GM12878 (cell line): ENCODE results near the gene WDR45B. TPM values are rescaled to one million over a fixed set of nuclear protein-coding genes. Genes with fewer than 3 reads are reported as not detected.

Experiments
- ATAC-seq: fragments of 200-7000 bp; cut with Tn5 transposase; 3 replicates; pipeline ENCODE4 v1.9.1; 2020; ENCODE audit warnings: mild to moderate bottlenecking, moderate library complexity
- BruUV-seq: library from RNA; stranded (reverse); fragments of 400-500 nt; replicated peaks from 2 replicates; lab custom pipeline; 2021; lab: Mats Ljungman, UMichigan
- CTCF ChIA-PET: fragments of 300-600 bp; sonication (Branson Sonifier 250); formaldehyde crosslinking; extraction: SDS; loops from one replicate; lab custom pipeline; 2021; ENCODE audit warnings: inconsistent platforms; lab: Yijun Ruan, JAX
- POLR2A ChIA-PET: fragments of 350-600 bp; formaldehyde crosslinking; extraction: SDS; loops from one replicate; lab custom pipeline; 2021; ENCODE audit warnings: inconsistent platforms; lab: Charles Lee
- RAD21 ChIA-PET: fragments of 300-600 bp; sonication (Branson Sonifier 250); formaldehyde crosslinking; loops from one replicate; lab custom pipeline; 2023; ENCODE audit warnings: antibody characterized with exemption; ENCODE audit not compliant: unreplicated experiment; lab: Charles Lee
- SMC1A ChIA-PET: fragments of 300-600 bp; sonication (Branson Sonifier 250); formaldehyde crosslinking; loops from one replicate; lab custom pipeline; 2023; ENCODE audit not compliant: unreplicated experiment, uncharacterized antibody; lab: Charles Lee
- DNase-seq: peaks from one replicate; pipeline ENCODE4 v3.0.0-alpha.2; 2011; ENCODE audit warnings: low read depth, low spot score
- FAIRE-seq: peaks from 3 replicates; lab custom pipeline; 2011; peaks lifted over from hg19 to GRCh38; lab: Jason Lieb, UNC
- H2AFZ ChIP-seq: 2 replicates; pipeline ENCODE4 v1.6.0; 2011; ENCODE audit warnings: low read depth, low read length, control low read depth; ENCODE audit not compliant: control insufficient read depth
- H3K27ac ChIP-seq: 2 replicates; pipeline ENCODE4 v1.5.1; 2011; ENCODE audit warnings: control low read depth; ENCODE audit not compliant: control insufficient read depth, insufficient read depth
- H3K27me3 ChIP-seq, 2 experiments: replicated peaks in 1 of 2; 2 replicates each; pipeline versions ENCODE4 v1.6.0 to v1.6.1; 2011; ENCODE audit warnings: low read length in 1 of 2; ENCODE audit not compliant: control insufficient read depth in 2 of 2, insufficient read depth in 2 of 2
- H3K36me3 ChIP-seq, 2 experiments: 2 replicates each; pipeline ENCODE4 v1.5.1; 2011; ENCODE audit warnings: low read length in 1 of 2; ENCODE audit not compliant: control insufficient read depth in 2 of 2, insufficient read depth in 2 of 2
- H3K4me1 ChIP-seq: 2 replicates; pipeline ENCODE4 v1.6.1; 2011; ENCODE audit warnings: mild to moderate bottlenecking, low read length, moderate library complexity, mixed read lengths; ENCODE audit not compliant: control insufficient read depth, insufficient read depth
- H3K4me2 ChIP-seq: 2 replicates; pipeline ENCODE4 v1.6.0; 2011; ENCODE audit warnings: control low read depth; ENCODE audit not compliant: control insufficient read depth, insufficient read depth
- H3K4me3 ChIP-seq: fragments of 200-600 bp; sonication (generic); 2 replicates; pipeline ENCODE4 v1.5.1; 2016
- H3K79me2 ChIP-seq: 2 replicates; pipeline ENCODE4 v1.6.0; 2011; ENCODE audit warnings: low read length; ENCODE audit not compliant: control insufficient read depth, insufficient read depth
- H3K9ac ChIP-seq: 2 replicates; pipeline ENCODE4 v1.8.0; 2011; ENCODE audit warnings: low read length, control low read depth, mixed read lengths; ENCODE audit not compliant: control insufficient read depth, insufficient read depth
- H3K9me3 ChIP-seq: replicated peaks from 3 replicates; pipeline ENCODE4 v1.5.1; 2011; ENCODE audit warnings: mild to moderate bottlenecking, low read length; ENCODE audit not compliant: control insufficient read depth, insufficient read depth
- H4K20me1 ChIP-seq: 2 replicates; pipeline ENCODE4 v1.6.0; 2011; ENCODE audit not compliant: control insufficient read depth, insufficient read depth
- CEBPB ChIP-seq, 2 experiments: fragments of 150-350 bp in 1 of 2; IDR thresholded peaks; 2 replicates each; pipeline ENCODE4 v1.6.1; 2012 to 2014; ENCODE audit warnings: low read depth in 2 of 2, low read length in 2 of 2, borderline replicate concordance in 1 of 2, inconsistent platforms in 1 of 2
- EGR1 ChIP-seq, 2 experiments: IDR thresholded peaks; 1 replicate in 1 of 2; 2 replicates in 1 of 2; pipeline ENCODE4 v1.6.1; 2011 to 2012; ENCODE audit warnings: low read depth in 2 of 2, low read length in 2 of 2, borderline replicate concordance in 1 of 2, mild to moderate bottlenecking in 1 of 2, moderate library complexity in 1 of 2
- GABPA ChIP-seq: IDR thresholded peaks from 2 replicates; pipeline ENCODE4 v1.6.1; 2014; ENCODE audit warnings: antibody characterized with exemption, low read depth, mild to moderate bottlenecking, inconsistent platforms
- LARP7 ChIP-seq: fragments of 450-650 bp; IDR thresholded peaks from 2 replicates; pipeline ENCODE4 v1.6.1; 2017; ENCODE audit warnings: mild to moderate bottlenecking
- PAX5 ChIP-seq: IDR thresholded peaks from 2 replicates; pipeline ENCODE4 v1.6.1; 2011; ENCODE audit warnings: low read depth, low read length, borderline replicate concordance
- SRF ChIP-seq, 2 experiments: IDR thresholded peaks; 2 replicates each; pipeline ENCODE4 v1.6.1; 2011; ENCODE audit warnings: low read depth in 2 of 2, low read length in 2 of 2, mild to moderate bottlenecking in 1 of 2, moderate library complexity in 1 of 2
- STAT3 ChIP-seq: IDR thresholded peaks from 2 replicates; pipeline ENCODE4 v1.6.1; 2011; ENCODE audit warnings: low read depth, low read length, improper control_type of control experiment
- TAF1 ChIP-seq: IDR thresholded peaks from 2 replicates; pipeline ENCODE4 v1.6.1; 2011; ENCODE audit warnings: mild to moderate bottlenecking, low read depth, low read length, borderline replicate concordance
- TARDBP ChIP-seq: IDR thresholded peaks from 2 replicates; pipeline ENCODE4 v1.6.1; 2016; ENCODE audit warnings: borderline replicate concordance
- TCF3 ChIP-seq: IDR thresholded peaks from 2 replicates; pipeline ENCODE4 v1.6.1; 2012; ENCODE audit warnings: low read depth, mild to moderate bottlenecking, low read length, borderline replicate concordance; ENCODE audit not compliant: insufficient read depth
- ZNF622 ChIP-seq: fragments of 450-650 bp; IDR thresholded peaks from 2 replicates; pipeline ENCODE4 v1.6.1; 2017; ENCODE audit warnings: mild to moderate bottlenecking, inconsistent platforms
- WGBS: methylation state at CpG from one replicate; pipeline ENCODE4 v1.1.6; 2016; ENCODE audit warnings: low lambda C conversion rate; ENCODE audit not compliant: insufficient replicate concordance, insufficient coverage; ENCODE audit errors: missing lambda C conversion rate; 5-methylcytosine and 5-hydroxymethylcytosine counted together
- in situ Hi-C: fragments of 300-500 bp; cut with MboI; formaldehyde crosslinking; loops from 9 replicates; pipeline ENCODE4 v1.14.3; 2018; ENCODE audit warnings: mixed read lengths
- intact Hi-C: fragments of 100-400 bp; cut with micrococcal nuclease; formaldehyde crosslinking; loops from one replicate; pipeline ENCODE4 v1.14.2; 2022; ENCODE audit not compliant: unreplicated experiment
- polyA plus RNA-seq, 11 experiments: library from polyadenylated mRNA; depleted of rRNA in 4 of 11; unstranded in 6 of 11; stranded (reverse) in 5 of 11; fragments of >200 nt; fragmentation: Nextera tagmentation in 4 of 11; fragmentation: Illumina TruSeq in 1 of 11; extraction: Ambion mirVana in 4 of 11; extraction: Trizol in 1 of 11; gene quantifications; 1 replicate in 1 of 11; 2 replicates in 10 of 11; pipeline versions ENCODE4 v1.2.1 to v1.2.3, GENCODE V29; 2011 to 2016; ENCODE audit warnings: inconsistent platforms in 2 of 11, missing spikeins in 2 of 11, low read depth in 1 of 11
- total RNA-seq, 4 experiments: library from RNA; depleted of rRNA in 3 of 4; stranded (reverse); fragments of >200 nt in 3 of 4; fragmentation: Illumina TruSeq in 1 of 4; extraction: Trizol in 1 of 4; gene quantifications; 2 replicates each; pipeline versions ENCODE4 v1.2.1 to v1.2.3, GENCODE V29; 2013 to 2021
- TF ChIP-seq, protein P1 (sequence below): fragments of 450-650 bp; IDR thresholded peaks from 2 replicates; pipeline ENCODE4 v1.6.1; 2017; ENCODE audit warnings: antibody characterized with exemption, mild to moderate bottlenecking, moderate library complexity

Gene WDR45B
- total and polyA plus RNA-seq, 10 of the 15 experiments (the other 5 are each of a cell fraction or from before 2014, with no cell fraction given): 1.0 to 73.7 (median 26.6) TPM

DNA sequence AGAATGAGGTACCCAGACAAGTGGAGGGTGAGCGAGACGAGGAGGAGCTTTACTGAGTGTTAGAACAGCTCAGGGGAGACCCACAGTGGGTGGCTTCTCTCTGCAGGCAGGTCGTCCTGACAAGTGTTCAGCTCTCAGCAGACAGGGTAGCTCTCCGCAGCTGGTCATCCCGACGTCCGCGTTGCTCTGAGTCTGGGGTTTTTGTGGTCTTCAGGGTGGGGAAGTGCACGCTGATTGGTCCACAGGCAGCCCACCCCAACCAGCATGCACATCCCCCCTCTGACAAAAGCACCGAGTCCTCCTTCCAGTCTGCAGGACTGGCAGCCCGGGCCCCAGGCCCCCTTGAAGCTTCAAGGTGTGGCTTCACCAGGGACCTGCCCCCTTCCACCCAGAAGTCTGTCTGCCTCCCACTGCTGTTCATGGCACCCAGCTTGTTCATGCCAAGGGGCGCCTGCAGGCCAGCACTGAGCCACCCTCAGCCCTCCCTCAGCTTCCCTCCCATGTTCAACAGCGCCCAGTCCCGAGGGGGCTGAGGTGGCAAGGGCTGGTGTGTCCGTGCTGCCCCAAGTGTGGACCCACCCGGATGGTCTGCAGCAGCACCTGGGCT, 19.9 kb upstream of the WDR45B start:
- POLR2A ChIA-PET: no interaction called here

More for the DNA sequence above, 19.9 kb upstream of the WDR45B start:
- RAD21 ChIA-PET: interaction anchor here (0.8 kb wide), 1 partner anchor 176 kb away, joined by 3 read pairs; no protein-coding TSS in a partner anchor
- BruUV-seq: no TSS peak
- Histone ChIP-seq H3K4me3 (no peak overlapping the region), H3K79me2 (no peaks in the 10 kb centered on the region), H2AFZ (no peak overlapping the region), H3K4me2 (no peak overlapping the region), H4K20me1 (no peaks in the 10 kb centered on the region), H3K36me3 (no peaks in the 10 kb centered on the region), H3K4me1 (no peaks in the 10 kb centered on the region), H3K27ac (no peak overlapping the region), H3K9me3 (no peaks in the 10 kb centered on the region), H3K27me3 (no peaks in the 10 kb centered on the region), H3K9ac (no peak overlapping the region)
- FAIRE-seq: no peak
- WGBS: 15% methylated on average over 16 of the region's 16 CpGs
- intact Hi-C loops: no loop called here
- SMC1A ChIA-PET: no interaction called here
- no peak for DNase-seq
- ATAC-seq: no peak; the same call in 2 of the 3 replicates
- CTCF ChIA-PET: interaction anchor here (0.8 kb wide), 1 partner anchor 98 kb away, joined by 3 read pairs; no protein-coding TSS in a partner anchor
- TF ChIP-seq LARP7 (no peak), STAT3 (no peak), TCF3 (no peak), TARDBP (no peak), PAX5 (no peak), TAF1 (no peak), ZNF622 (no peak), EGR1 (IDR thresholded peaks at IDR 0.05; ENCODE audit: borderline replicate concordance in 1 of 2, low read depth in 2 of 2, low read length in 2 of 2) (no peak), SRF (IDR thresholded peaks at IDR 0.05; ENCODE audit: low read depth in 2 of 2, low read length in 2 of 2) (no peak), GABPA (no peak), CEBPB (IDR thresholded peaks at IDR 0.05; ENCODE audit: borderline replicate concordance in 1 of 2, low read depth in 2 of 2, low read length in 2 of 2) (no peak)
- TF ChIP-seq, protein P1, sequence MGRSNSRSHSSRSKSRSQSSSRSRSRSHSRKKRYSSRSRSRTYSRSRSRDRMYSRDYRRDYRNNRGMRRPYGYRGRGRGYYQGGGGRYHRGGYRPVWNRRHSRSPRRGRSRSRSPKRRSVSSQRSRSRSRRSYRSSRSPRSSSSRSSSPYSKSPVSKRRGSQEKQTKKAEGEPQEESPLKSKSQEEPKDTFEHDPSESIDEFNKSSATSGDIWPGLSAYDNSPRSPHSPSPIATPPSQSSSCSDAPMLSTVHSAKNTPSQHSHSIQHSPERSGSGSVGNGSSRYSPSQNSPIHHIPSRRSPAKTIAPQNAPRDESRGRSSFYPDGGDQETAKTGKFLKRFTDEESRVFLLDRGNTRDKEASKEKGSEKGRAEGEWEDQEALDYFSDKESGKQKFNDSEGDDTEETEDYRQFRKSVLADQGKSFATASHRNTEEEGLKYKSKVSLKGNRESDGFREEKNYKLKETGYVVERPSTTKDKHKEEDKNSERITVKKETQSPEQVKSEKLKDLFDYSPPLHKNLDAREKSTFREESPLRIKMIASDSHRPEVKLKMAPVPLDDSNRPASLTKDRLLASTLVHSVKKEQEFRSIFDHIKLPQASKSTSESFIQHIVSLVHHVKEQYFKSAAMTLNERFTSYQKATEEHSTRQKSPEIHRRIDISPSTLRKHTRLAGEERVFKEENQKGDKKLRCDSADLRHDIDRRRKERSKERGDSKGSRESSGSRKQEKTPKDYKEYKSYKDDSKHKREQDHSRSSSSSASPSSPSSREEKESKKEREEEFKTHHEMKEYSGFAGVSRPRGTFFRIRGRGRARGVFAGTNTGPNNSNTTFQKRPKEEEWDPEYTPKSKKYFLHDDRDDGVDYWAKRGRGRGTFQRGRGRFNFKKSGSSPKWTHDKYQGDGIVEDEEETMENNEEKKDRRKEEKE: no peak
- in situ Hi-C loops: no loop called here
